Uterus (tissue), 2 donors: ENCODE measurements around the gene SAMM50.

Source experiments
- POLR2A ChIP-seq, 2 donors: fragments of 450-650 bp; IDR thresholded peaks; one replicate each; pipeline ENCODE4 v1.6.1; 2016; ENCODE audit warnings: antibody characterized with exemption in 2 of 2, mild to moderate bottlenecking in 1 of 2, moderate library complexity in 1 of 2
- TF ChIP-seq, protein P1 (sequence below), 4 experiments: fragments of 200-600 bp in 2 of 4; fragments of 450-650 bp in 2 of 4; sonication (generic) in 2 of 4; IDR thresholded peaks; one replicate each; pipeline ENCODE4 v1.5.1; 2016 to 2019; ENCODE audit warnings: antibody characterized with exemption in 4 of 4, mild to moderate bottlenecking in 2 of 4, moderate library complexity in 1 of 4

DNA sequence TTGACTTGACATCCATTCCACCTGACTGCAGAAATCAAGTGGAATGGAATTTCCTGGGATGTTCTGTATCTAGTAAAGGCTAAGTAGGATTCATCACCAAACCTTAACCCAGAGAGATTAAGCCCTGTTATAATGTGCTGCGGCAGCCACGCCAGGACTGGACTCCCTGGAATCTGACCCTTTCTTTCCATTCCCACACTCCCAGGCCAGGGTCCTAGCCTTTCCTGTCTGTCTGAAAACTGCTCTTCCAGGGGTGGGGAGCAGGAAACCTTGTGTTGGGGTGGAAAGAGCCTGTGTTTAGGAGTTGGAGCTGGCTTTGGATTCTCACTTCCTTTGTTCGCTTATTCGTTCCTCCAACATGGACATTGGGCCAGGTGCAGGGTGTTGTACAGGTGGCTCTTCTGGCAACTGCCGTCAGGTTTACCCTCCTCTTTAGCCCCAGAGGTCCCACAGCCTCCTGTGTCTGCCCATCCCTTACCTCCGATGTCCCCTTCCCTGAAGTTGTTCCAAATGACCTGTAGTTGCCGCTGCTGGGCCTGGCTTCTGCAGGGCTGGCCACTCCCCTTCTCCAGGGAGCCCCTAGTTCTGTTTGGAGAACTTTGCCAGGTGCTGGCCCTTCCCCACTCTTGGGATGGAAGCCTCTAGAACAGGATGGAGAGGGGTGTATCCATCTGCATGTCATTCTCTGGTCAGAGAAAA is 48.3 kb downstream of the SAMM50 start:
- TF ChIP-seq, protein P1, sequence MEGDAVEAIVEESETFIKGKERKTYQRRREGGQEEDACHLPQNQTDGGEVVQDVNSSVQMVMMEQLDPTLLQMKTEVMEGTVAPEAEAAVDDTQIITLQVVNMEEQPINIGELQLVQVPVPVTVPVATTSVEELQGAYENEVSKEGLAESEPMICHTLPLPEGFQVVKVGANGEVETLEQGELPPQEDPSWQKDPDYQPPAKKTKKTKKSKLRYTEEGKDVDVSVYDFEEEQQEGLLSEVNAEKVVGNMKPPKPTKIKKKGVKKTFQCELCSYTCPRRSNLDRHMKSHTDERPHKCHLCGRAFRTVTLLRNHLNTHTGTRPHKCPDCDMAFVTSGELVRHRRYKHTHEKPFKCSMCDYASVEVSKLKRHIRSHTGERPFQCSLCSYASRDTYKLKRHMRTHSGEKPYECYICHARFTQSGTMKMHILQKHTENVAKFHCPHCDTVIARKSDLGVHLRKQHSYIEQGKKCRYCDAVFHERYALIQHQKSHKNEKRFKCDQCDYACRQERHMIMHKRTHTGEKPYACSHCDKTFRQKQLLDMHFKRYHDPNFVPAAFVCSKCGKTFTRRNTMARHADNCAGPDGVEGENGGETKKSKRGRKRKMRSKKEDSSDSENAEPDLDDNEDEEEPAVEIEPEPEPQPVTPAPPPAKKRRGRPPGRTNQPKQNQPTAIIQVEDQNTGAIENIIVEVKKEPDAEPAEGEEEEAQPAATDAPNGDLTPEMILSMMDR (IDR thresholded peaks at IDR 0.05), result peak in 1 of 4 experiments; percentile 8
- no peak for TF ChIP-seq POLR2A (IDR thresholded peaks at IDR 0.05)
